HCT116 (cell line): Measurements from ENCODE around the gene TRIM69. TPM values are rescaled to one million over a fixed set of nuclear protein-coding genes. Genes with fewer than 3 reads are reported as not detected.

Experiments used
- ATAC-seq: fragments of 200-7000 bp; cut with Tn5 transposase; 2 replicates; pipeline ENCODE4 v1.9.1; 2020; ENCODE audit warnings: mild to moderate bottlenecking, moderate library complexity
- BruUV-seq: library from RNA; stranded (reverse); fragments of 400-500 nt; replicated peaks from 2 replicates; lab custom pipeline; 2021; lab: Mats Ljungman, UMichigan
- CTCF ChIA-PET: fragments of 300-600 bp; sonication (Branson Sonifier 250); formaldehyde crosslinking; loops from one replicate; lab custom pipeline; 2021; ENCODE audit warnings: antibody characterized with exemption; lab: Charles Lee
- POLR2A ChIA-PET: fragments of 300-600, 350-600 bp; sonication (Branson Sonifier 250); formaldehyde crosslinking; loops from one replicate; lab custom pipeline; 2021; ENCODE audit warnings: antibody characterized with exemption; lab: Charles Lee
- RAD21 ChIA-PET, 2 experiments: fragments of 300-600 bp; sonication (Branson Sonifier 250); formaldehyde crosslinking; loops; one replicate each; lab custom pipeline; 2023; ENCODE audit warnings: low total read pairs in 2 of 2; ENCODE audit not compliant: uncharacterized antibody in 2 of 2, unreplicated experiment in 2 of 2, low non-redundant PET in 1 of 2; lab: Charles Lee
- DNase-seq: peaks from one replicate; pipeline ENCODE4 v3.0.0-alpha.2; 2010; ENCODE audit warnings: low read depth, low spot score
- H2AFZ ChIP-seq: fragments of 200-600 bp; shearing (Covaris generic), sonication (generic); 2 replicates; pipeline ENCODE4 v1.6.1; 2017; ENCODE audit warnings: low read depth, mixed run types, mixed read lengths, antibody characterized with exemption, low read length; ENCODE audit not compliant: poor library complexity, severe bottlenecking
- H3K27ac ChIP-seq: 2 replicates; pipeline ENCODE4 v1.5.1; 2012; ENCODE audit warnings: low read depth, low read length
- H3K27me3 ChIP-seq: fragments of 200-600 bp; sonication (generic); 2 replicates; pipeline ENCODE4 v1.6.1; 2016; ENCODE audit warnings: mixed run types, low read length, mixed read lengths; ENCODE audit not compliant: insufficient read depth
- H3K36me3 ChIP-seq, 2 experiments: fragments of 200-500 bp in 1 of 2; fragments of 200-600 bp in 1 of 2; sonication (Bioruptor generic) in 1 of 2; sonication (generic) in 1 of 2; 2 replicates each; pipeline versions ENCODE4 v1.5.1 to v1.6.1; 2014 to 2016; ENCODE audit warnings: low read length in 2 of 2, inconsistent platforms in 1 of 2, mixed read lengths in 1 of 2, mixed run types in 1 of 2; ENCODE audit not compliant: insufficient read depth in 2 of 2, control insufficient read depth in 1 of 2
- H3K4me1 ChIP-seq, 2 experiments: fragments of 200-600 bp in 1 of 2; sonication (generic) in 1 of 2; 2 replicates each; pipeline versions ENCODE4 v1.5.1 to v1.6.1; 2012 to 2017; ENCODE audit warnings: low read length in 2 of 2, inconsistent platforms in 1 of 2, mild to moderate bottlenecking in 1 of 2, mixed read lengths in 1 of 2, mixed run types in 1 of 2, moderate library complexity in 1 of 2; ENCODE audit not compliant: insufficient read depth in 2 of 2, control insufficient read depth in 1 of 2
- H3K4me2 ChIP-seq: fragments of 200-600 bp; sonication (generic); 2 replicates; pipeline ENCODE4 v1.6.1; 2017; ENCODE audit warnings: mixed run types, low read length, mixed read lengths
- H3K4me3 ChIP-seq, 2 experiments: fragments of 200-600 bp in 1 of 2; sonication (generic) in 1 of 2; replicated peaks in 1 of 2; 2 replicates each; pipeline ENCODE4 v1.5.1; 2011 to 2016; ENCODE audit warnings: low read length in 2 of 2, control low read depth in 1 of 2, low read depth in 1 of 2, mild to moderate bottlenecking in 1 of 2, mixed read lengths in 1 of 2, mixed run types in 1 of 2
- H3K79me2 ChIP-seq: fragments of 200-600 bp; sonication (generic); 2 replicates; pipeline ENCODE4 v1.6.1; 2017; ENCODE audit warnings: mild to moderate bottlenecking, mixed run types, low read length, moderate library complexity, mixed read lengths; ENCODE audit not compliant: insufficient read depth
- H3K9ac ChIP-seq: fragments of 200-600 bp; sonication (generic); 2 replicates; pipeline ENCODE4 v1.6.1; 2016; ENCODE audit warnings: low read length, mixed read lengths
- H3K9me2 ChIP-seq: fragments of 200-600 bp; sonication (generic), shearing (Covaris generic); 2 replicates; pipeline ENCODE4 v1.6.1; 2017; ENCODE audit warnings: mixed run types, mild to moderate bottlenecking, moderate library complexity; ENCODE audit not compliant: insufficient read depth
- H3K9me3 ChIP-seq, 2 experiments: fragments of 200-500 bp in 1 of 2; fragments of 200-600 bp in 1 of 2; sonication (Bioruptor generic) in 1 of 2; sonication (generic) in 1 of 2; 2 replicates each; pipeline ENCODE4 v1.6.1; 2014 to 2017; ENCODE audit warnings: low read length in 2 of 2, mixed read lengths in 2 of 2, inconsistent platforms in 1 of 2, low read depth in 1 of 2, mild to moderate bottlenecking in 1 of 2, mixed run types in 1 of 2, moderate library complexity in 1 of 2; ENCODE audit not compliant: control insufficient read depth in 1 of 2, insufficient read depth in 1 of 2
- H4K20me1 ChIP-seq: fragments of 200-600 bp; sonication (generic), shearing (Covaris generic); 2 replicates; pipeline ENCODE4 v1.6.1; 2017; ENCODE audit warnings: mixed run types, mild to moderate bottlenecking, moderate library complexity; ENCODE audit not compliant: insufficient read depth
- CBX3 ChIP-seq: IDR thresholded peaks from 2 replicates; pipeline ENCODE4 v1.6.1; 2012; ENCODE audit warnings: low read depth
- CTCF ChIP-seq, 3 experiments: fragments of 200-600 bp in 1 of 3; sonication (generic) in 1 of 3; IDR thresholded peaks in 2 of 3; conservative IDR thresholded peaks in 1 of 3; 2 replicates each; pipeline ENCODE4 v1.5.1; 2012 to 2017; ENCODE audit warnings: low read depth in 2 of 3, low read length in 2 of 3, antibody characterized with exemption in 1 of 3, borderline replicate concordance in 1 of 3, control low read depth in 1 of 3, mild to moderate bottlenecking in 1 of 3, mixed read lengths in 1 of 3, mixed run types in 1 of 3, moderate library complexity in 1 of 3; ENCODE audit not compliant: insufficient read depth in 1 of 3
- ELF1 ChIP-seq: IDR thresholded peaks from 2 replicates; pipeline ENCODE4 v1.6.1; 2012; ENCODE audit warnings: low read depth, borderline replicate concordance
- RAD21 ChIP-seq: IDR thresholded peaks from 2 replicates; pipeline ENCODE4 v1.6.1; 2012; ENCODE audit warnings: low read depth, mild to moderate bottlenecking
- ZFX ChIP-seq: fragments of 450-650 bp; IDR thresholded peaks from 2 replicates; pipeline ENCODE4 v1.6.1; 2017
- intact Hi-C: fragments of 100-400 bp; cut with micrococcal nuclease; formaldehyde crosslinking; loops from 2 replicates; pipeline ENCODE4 v1.10.0; 2022
- total RNA-seq: library from RNA; stranded (reverse); gene quantifications from one replicate; pipeline ENCODE4 v1.2.1, GENCODE V29; 2021; ENCODE audit not compliant: unreplicated experiment

The TRIM69 gene
- total RNA-seq, 1 experiment from 2014 or later = 13.0 TPM

DNA sequence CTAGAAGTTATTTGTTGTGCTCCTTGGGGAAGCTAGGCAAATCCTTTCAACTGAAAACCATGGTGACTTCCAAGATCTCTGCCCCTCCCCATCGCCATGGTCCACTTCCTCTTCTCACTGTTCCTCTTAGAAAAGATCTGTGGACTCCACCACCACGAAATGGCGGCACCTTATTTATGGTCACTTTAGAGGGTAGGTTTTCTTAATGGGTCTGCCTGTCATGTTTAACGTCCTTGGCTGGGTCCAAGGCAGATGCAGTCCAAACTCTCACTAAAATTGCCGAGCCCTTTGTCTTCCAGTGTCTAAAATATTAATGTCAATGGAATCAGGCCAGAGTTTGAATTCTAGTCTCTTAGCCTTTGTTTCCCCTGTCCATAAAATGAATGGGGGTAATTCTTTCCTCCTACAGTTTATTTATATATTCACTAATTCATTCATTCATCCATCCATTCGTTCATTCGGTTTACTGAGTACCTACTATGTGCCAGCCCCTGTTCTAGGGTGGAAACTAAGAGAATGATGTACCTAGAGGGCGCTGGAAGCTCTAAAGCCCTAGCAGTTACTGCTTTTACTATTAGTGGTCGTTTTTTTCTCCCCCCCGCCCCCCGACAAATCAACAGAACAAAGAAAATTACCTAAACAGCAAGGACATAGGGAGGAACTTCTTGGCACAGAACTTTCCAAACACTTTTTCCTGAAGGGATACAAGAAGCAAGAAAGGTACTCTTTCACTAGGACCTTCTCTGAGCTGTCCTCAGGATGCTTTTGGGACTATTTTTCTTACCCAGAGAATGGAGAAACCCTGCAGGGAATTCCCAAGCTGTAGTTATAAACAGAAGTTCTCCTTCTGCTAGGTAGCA lies 25.9 kb upstream of the TRIM69 start:
- Histone ChIP-seq H2AFZ (peak overlapping the region; percentile 90), H3K4me2 (peak overlapping the region; percentile 83), H3K36me3 (peaks cover 2 to 5% of the 10 kb centered on the region in 2 experiments; a peak in 3 of 4 replicates), H3K27ac (peak overlapping the region; percentile 69), H3K9ac (peak overlapping the region; percentile 74), H3K27me3 (no peaks in the 10 kb centered on the region), H3K4me1 (peaks cover 11 to 29% of the 10 kb centered on the region in 2 experiments; a peak in 3 of 4 replicates), H3K79me2 (peaks cover 41% of the 10 kb centered on the region), H3K4me3 (peak overlapping the region; percentile 84 to 93), H4K20me1 (no peaks in the 10 kb centered on the region), H3K9me3 (no peaks in the 10 kb centered on the region), H3K9me2 (no peaks in the 10 kb centered on the region)
- DNase-seq (no peak), ATAC-seq (peak; percentile 1; the same call in 1 of the 2 replicates)
- ChIA-PET POLR2A (interaction anchor here (0.8 to 7.0 kb wide), 14 partner anchors 11 to 154 kb away, joined by 3 to 106 read pairs (median 5); partner anchors contain the start of genes SPG11 and TRIM69), RAD21 (interaction anchor here (1.0 to 1.1 kb wide), 2 partner anchors 47 kb away, joined by 5 read pairs; partner anchors contain the start of gene SPG11 (in 2 of the 2)), CTCF (interaction anchor here (0.6 to 1.9 kb wide), 7 partner anchors 11 to 174 kb away, joined by 3 to 18 read pairs (median 3); partner anchors contain the start of genes EIF3J and SPG11)
- intact Hi-C loops = loop anchor here (1.0 kb wide), 1 partner anchor 47 kb away; the partner anchor contains the start of gene SPG11
- TF ChIP-seq CBX3 (peak; percentile 90), ZFX (no peak), CTCF (IDR thresholded peaks at IDR 0.05 in 2 of 3, conservative IDR thresholded peaks at IDR 0.05 in 1 of 3; ENCODE audit: borderline replicate concordance in 1 of 3, insufficient read depth in 1 of 3, low read depth in 2 of 3, low read length in 2 of 3) (peak; percentile 23 to 54 (median 38); a peak in 4 of 6 replicates), RAD21 (peak; percentile 23), ELF1 (no peak)
- TSS peak; percentile 85 for BruUV-seq
